ENCODE results near the gene ZXDC.

ZXDC gene

DNA sequence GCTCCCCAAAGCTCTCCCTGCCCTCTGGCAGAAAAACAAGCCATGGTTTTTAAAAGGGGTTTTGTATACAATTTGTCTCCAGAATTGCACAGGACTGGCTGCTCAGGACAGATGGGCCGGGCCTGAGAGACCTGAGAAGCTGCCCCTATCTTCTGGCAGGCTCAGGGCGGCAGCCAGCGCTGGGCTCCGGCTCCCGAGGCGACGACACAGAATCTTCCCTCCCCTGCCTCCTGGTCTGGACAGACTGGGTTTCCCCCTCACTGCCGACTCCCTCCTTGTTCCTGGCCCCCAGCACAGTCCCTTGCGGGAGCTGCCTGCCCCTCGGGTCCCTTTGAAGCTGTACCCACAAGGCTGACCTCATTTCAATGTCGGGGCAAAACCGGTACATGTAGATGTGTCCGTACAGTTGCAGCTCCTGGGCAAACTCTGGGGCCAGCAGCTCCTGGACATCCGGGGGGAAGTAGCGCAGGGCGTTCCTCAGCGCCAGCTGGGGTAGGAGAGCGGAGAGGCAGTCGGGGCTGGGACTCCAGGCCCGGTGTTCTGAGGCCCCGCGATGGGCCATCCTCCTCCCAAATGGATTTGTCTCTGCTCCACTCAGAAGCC, 34.7 kb upstream of the ZXDC start:
- DNase-seq (ENCODE audit: low read depth), result no peak

DNA sequence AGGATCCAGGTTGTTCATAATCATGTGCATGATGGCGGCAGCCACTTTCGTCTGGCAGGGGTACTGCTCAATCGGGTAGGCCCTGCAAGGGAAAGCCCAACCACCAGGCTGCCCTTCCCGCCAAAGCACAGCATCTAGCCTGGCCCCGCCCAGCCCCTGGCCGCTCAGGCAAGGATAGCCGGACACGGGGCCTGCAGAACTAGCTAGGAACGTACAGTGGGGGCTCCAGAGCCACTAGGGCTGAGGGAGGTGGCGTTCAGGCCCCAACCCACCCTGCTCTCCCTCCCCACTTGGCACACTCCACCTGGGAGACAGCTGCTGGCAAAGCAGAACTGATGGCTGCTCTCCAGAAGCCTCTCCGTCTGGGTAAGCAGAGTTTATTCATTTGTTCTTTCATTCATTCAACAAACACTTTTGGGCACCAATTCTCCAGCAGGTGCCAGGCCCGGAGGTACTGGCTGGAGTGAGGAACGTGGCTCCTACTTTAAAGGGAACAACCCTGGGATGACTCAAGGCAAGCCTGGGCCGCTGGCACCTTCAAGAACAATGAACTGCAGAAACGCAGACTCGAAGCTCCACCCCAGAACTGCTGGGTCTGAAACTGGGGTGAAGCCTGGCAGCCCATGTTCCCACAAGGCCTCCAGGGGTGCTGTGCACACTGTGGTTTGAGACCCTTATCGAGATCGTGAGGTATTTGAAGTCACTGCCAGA, 34.1 kb upstream of the ZXDC start:
- DNase-seq (ENCODE audit: low read depth), result no peak

- DNase-seq (ENCODE audit: low read depth), result no peak
These were observed 32.9 kb upstream of the ZXDC start for GRCh38 chr3:126508564-126508964.

DNA sequence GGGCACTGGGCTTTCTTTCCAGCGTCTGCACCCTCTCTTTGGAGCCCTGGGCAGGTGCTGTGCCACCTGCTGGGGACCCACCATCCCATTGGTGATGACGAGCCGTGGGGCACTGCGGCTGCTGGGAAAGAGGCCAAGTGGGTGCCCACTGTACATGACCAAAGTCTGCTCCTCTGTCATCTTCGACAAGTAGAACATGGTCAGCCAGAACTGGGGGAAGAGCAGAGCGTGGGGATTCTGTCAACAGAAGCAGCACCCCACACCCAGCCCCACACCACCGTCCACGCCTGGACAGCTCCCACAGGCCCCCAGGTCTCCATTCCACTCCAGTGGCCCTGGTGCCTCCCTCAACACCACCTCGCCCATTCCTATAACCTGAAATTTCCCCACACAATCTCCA, 32.2 kb upstream of the ZXDC start:
- no peak for DNase-seq (ENCODE audit: low read depth)

- DNase-seq (ENCODE audit: low read depth), result no peak
These were observed 28.0 kb upstream of the ZXDC start for GRCh38 chr3:126503701-126504100.

GRCh38 chr3:126502656-126503055, 27.0 kb upstream of the ZXDC start:
- DNase-seq (ENCODE audit: low read depth), result no peak

GRCh38 chr3:126501736-126502135, 26.0 kb upstream of the ZXDC start:
- DNase-seq (ENCODE audit: low read depth), result no peak

- no peak for DNase-seq (ENCODE audit: low read depth)
These were observed 25.4 kb upstream of the ZXDC start for GRCh38 chr3:126501054-126501453.

DNA sequence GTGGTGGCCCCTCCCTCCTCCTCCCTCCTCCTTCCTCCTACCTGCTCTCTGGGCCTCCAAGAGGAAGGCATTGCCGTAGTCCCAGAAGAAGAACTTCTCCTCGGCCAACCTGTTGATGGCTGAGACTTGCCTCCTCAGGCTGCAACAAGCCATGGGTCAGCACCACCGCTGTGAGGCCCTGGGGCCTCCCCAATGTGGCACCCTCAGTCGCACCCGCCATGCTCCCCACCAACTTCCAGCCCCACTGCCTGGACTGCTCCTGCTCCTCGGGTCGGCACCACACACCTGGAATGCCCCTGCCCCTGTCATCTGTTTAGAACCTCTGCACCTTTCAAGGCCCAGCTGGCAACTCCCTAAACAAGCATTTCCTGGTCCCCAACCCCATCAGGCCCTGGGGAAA, 24.3 kb upstream of the ZXDC start:
- no peak for DNase-seq (ENCODE audit: low read depth)

GRCh38 chr3:126499401-126499800, 23.7 kb upstream of the ZXDC start:
- DNase-seq (ENCODE audit: low read depth), result no peak

DNA sequence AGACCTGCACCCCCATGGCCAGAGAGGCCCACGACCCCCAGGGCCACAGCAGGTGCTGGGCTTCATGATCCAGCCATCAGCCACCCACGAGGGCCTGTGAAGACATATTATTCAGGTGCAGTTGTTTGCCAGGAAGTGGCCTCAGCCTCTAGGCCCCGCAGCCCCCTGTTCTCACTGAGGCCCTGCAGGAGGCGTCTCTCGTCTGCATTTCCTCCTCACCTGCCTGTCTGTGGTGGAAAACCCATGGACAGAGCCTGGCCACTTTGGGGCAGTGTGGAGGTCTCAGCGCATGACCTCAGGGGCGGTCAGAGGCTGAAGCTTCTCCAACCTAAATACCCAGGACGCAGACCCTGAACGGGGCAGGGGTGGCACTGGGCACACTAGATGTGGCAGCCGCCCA, 23.2 kb upstream of the ZXDC start:
- DNase-seq (ENCODE audit: low read depth), result no peak

GRCh38 chr3:126498461-126498860, 22.8 kb upstream of the ZXDC start:
- DNase-seq (ENCODE audit: low read depth), result no peak

DNA sequence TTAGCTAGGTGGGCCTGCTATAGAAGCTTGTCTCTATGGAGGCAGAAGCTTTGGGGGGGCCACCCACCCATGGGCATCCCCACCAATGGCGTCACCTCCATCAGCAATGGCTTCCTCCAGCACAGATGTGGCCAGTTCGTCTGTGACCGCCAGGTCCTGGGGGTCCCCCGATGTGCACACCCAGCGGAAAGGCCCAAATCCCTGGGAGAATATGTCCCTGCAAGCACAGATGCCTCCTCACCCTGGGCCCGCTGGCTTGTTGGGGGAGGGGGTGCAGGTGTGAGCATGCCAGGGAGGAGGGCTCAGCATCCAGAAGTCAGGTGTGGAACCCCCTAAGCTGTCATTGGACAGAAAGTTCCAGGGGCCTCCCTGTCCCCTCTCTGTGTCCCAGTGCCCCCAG, 22.3 kb upstream of the ZXDC start:
- no peak for DNase-seq (ENCODE audit: low read depth)

GRCh38 chr3:126496894-126497850, 21.5 kb upstream of the ZXDC start:
- DNase-seq (ENCODE audit: low read depth), result no peak

DNA sequence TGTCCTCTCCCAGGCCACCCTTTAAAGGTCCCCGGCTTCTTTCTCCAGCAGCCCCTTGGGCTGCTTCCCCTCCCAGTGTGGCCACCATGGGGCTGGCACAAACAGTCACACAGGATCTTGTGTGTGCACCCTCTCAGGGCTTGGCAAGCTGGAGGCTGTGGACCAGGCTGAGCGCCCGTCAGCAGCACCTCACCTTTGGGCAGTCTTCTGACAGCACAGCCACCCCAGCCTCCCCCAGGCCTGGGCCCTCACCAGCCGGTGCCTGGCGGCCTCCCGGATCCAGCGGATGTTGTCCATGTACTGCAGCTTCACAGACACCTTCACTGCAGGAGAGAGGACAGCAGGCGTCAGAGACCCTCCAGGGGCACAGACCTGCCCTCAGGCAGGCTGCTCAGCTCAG, 20.1 kb upstream of the ZXDC start:
- no peak for DNase-seq (ENCODE audit: low read depth)

- DNase-seq (ENCODE audit: low read depth), result no peak
These were observed 19.2 kb upstream of the ZXDC start for GRCh38 chr3:126494970-126495230.

DNA sequence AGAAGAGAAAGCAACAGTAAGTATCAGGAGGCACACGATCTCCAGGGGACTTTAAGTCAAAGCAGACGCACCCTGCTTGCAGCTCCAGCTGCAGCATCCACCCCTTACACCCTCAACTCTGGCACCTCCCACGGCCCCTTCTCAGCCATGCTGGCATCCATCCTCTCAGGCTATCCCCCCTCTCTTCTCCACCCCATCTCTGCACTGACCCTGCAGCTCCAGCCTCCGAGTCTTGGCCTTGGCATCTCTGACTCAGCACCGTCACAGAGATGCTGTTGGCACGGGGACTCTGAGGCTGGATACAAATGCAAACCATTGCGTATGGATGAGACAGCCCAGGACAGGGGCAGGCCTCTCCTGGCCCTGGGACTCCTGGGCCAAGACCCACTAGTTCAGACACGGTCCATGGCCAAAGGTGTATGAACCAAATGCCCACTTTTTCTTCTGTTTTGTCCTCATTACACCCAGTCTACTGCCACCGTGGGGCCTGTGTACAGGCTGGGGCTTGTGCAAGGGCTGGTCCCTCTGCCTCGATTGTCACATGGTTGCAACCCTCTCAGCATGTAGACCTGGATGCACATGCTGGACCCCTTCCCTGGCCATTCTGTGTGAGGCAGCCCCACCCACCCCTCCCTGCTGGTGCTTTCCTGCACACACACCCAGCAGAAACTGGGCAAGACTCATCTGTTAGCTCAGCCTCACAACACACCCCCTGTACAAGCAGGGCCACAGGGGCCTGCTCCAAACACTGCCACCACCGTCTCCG, 18.7 kb upstream of the ZXDC start:
- DNase-seq (ENCODE audit: low read depth), result no peak

GRCh38 chr3:126493739-126494138, 18.0 kb upstream of the ZXDC start:
- no peak for DNase-seq (ENCODE audit: low read depth)

GRCh38 chr3:126493051-126493450, 17.4 kb upstream of the ZXDC start:
- no peak for DNase-seq (ENCODE audit: low read depth)

DNA sequence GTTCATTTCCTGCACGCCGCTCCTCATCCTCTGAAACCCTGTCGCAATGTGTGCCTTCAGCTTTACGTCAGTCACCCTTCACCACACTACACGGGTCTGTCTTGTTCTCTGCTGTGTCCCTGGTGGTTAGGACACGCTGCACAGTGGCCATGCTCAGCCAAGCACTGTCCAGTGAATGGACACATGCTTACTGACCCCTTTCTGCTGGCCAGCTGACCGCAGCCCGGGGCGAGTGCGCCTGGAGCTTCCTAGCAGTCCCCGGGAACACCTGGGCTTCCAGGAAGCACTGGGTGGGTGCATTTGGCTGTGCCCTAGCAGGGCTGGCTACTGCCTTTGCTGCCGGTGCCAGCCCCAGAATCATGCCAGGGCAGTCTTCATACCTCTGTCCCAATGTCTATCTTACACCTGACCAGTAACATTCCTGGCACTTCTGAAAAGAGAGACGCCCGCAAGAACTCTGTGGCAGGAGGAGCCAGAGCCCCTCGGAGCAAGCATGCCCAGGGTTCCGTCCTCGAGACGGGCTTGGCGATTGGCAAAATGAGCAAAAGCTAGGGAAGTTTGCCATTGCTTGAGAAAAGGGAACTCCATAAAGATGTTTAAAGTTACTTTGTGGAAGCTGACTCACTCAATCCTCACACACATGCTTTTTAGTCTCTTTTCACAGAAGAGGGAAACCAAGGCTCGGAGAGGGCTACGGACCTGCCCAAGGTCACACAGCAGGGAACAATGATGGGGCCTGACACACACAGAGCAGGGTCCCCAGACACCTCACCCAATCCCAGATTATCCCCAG, 15.7 kb upstream of the ZXDC start:
- DNase-seq (ENCODE audit: low read depth), result no peak

GRCh38 chr3:126490619-126491018, 14.9 kb upstream of the ZXDC start:
- no peak for DNase-seq (ENCODE audit: low read depth)

Data from amniotic epithelial cell (primary cell).